Activated CD4-positive, alpha-beta T cell treated with anti-CD3 and anti-CD28 coated beads for 36 hours (primary cell): ENCODE data around the gene KCNT2. TPM values are rescaled to one million over a fixed set of nuclear protein-coding genes. Genes with fewer than 3 reads are reported as not detected.

ENCODE experiments used
- microRNA-seq: library from miRNA; unstranded; fragments of <30 nt; microRNA quantifications from one replicate; pipeline ENCODE4 v1.2.0, GENCODE V29; 2021; ENCODE audit warnings: borderline replicate concordance
- total RNA-seq, 2 experiments: library from RNA; stranded (reverse); gene quantifications; one replicate each; pipeline ENCODE4 v1.2.3, GENCODE V29; 2021

Gene KCNT2
- total RNA-seq, 2 experiments from 2014 or later = 0.05 to 0.09 TPM

Small RNA genes within 50 kb of the gene (microRNA-seq; reads per million reads assigned to microRNA genes)
- not detected for gene MIR4735

Other genes starting within 250 kb of the KCNT2 start
- gene CFH, start 43.6 kb upstream of the KCNT2 start, total RNA-seq = 1 to 10 TPM; 1.4 to 1.5 TPM
- gene CFHR3, start 166.4 kb upstream of the KCNT2 start, total RNA-seq = not detected
- not detected for gene CFHR1, start 211.3 kb upstream of the KCNT2 start, total RNA-seq